IPS-NIHi7 (cell line): ENCODE measurements around the gene HPS3.

Source experiments
- DNase-seq: peaks from one replicate; pipeline ENCODE4 v3.0.0; 2012; ENCODE audit warnings: mixed read lengths; ENCODE audit errors: extremely low spot score

The HPS3 gene

DNA sequence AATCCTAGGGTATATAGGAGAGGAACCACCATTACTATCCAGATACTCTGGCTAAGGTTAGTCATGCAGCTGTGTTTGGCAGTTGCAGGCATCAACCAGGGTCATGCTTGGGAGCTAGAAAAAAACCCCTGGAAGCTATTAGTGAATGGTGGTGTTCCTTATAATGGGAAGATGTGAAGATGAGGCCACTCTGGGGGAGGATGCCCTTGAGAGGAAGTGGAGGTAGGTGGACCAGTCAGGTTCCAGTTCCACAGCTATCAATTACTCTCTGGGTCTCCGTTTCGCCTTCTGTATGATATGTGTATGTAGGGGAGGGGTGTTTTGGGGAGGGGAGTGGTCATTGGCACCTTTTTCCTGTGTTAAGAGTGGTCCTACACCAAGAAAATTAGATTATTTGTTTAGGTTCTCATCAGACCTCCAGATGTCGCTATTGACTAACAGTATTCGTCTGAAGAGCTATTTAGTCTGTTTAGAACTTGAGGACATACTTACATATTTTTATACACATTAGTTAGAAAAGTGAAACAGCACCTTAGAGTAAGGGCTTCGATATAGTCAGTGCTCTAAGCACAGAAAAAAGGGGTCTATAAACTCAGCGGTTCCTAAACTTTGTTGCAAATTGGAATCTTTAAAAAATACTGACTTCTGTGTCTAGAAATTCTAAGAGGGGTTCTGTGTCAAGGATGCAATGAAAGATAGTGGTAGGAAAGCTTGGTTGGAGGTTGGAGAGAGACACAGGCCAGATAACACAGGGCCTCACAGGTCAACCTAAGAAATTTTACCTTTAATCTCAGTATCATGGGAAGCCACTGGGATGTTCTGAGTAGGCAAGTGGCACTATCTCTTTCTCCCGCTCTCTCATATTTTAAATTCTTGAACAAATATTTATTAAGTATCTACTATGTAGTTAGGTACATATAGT, 9.1 kb upstream of the HPS3 start:
- DNase-seq: peak; percentile 70

DNA sequence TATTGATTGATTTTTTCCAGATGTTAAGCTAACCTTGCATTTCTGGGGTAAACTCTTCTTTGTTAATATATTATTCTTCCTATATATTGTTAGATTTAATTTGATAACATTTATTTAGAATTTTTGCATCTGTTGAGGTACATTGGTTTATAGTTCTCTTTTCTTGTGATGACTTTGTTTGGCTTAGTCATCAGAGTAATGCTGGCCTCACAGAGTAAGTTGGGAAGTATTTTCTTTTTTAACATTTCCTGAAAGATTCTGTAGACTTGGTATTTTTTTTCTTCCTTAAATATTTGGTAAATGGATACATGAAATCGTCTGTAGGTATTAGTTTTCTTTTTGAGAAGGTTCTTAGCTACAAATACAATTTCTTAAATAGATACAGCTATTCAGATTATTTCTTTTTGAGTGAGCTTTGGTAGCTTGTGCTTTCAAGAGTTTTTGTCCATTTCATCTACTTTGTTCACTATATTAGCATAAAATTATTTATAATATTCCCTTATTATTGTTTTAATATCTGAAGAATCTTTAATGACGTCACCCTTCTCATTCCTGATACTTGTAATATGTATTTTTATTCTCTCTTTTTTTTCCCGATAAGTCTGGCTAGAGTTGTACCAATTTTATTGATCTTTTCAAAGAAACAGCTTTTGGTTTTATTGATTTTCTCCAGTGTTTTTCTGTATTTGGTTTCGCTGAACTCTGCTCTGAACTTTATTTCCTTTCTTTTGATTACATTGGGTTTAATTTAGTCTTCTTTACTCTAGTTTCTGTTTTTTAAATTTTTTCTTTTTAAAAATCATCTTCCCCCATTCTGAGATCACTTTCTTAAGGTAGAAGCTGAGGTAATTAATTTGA, 6.5 kb upstream of the HPS3 start:
- DNase-seq: no peak

DNA sequence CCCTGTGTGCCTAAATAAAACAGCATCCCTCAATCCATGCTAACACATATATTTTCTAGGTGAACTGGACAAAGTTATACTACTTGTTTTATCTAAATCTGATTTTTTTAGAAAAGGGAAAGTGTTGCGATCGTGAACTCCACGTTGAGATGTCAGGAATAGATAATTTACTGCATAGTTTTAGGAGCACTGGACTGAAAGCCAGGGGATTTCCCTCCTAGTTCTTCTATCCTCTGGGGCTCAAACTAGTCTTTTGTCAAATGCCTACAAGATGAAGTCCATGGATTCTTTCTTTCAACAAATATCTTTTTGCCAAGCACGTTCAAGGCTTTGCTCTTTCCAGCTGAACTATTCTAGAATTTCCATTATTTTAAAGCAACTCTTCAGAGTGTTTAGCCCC, 617 bp upstream of the HPS3 start:
- no peak for DNase-seq

DNA sequence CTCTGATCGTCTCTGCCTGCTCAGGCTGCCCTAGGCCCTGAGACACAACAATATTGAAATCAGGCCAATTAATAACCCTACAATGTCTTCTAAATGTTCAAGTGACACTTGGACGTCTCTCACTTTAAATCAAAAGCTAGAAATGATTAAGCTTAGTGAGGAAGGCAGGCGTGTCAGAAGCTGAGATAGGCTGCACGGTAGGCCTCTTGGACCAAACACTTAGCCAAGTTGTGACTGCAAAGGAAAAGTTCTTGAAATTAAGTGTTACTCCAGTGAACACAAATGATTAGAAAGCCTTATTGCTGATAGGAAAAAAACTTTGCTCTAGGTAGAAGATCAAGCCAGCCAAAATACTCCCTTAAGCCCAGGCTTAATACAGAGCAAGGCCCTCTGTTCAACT, 2.2 kb downstream of the HPS3 start:
- DNase-seq: no peak

DNA sequence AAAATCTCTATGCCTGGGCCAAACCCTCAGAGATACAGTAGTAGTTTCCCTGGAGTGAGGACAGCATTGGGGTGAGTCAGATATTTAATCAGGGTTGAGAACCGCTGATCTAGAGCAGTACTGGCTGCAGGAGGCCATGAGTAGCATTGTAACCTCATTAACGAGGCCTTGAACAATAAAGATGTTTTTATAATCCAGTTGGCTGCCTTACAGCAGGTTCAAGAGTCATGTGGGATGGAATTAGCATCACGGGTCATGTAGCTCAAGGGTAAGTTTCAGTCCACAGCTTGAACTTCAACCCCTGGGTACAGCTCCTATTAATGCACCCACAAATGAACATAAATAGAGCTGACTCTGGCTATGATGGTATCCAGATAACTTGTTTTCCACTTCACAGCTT, 5.1 kb downstream of the HPS3 start:
- no peak for DNase-seq

DNA sequence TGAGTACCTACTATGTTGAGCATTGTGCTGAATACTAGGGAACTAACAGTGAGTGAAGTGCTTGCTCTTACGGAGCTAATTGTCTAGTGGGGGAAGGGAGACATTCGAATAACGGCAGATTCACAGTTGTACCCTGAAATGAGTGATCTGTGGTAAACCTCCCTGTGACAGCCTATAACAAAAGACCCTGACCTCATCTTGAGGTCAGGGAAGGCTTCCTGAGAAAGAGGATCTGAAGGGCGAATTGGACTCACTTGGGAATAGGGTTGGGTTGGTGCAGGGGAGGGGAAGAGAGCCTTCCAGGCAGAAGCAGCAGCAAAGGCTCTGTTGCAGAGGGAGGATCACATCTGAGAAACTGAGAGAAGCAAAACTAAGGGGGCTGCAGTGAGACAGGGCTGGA, 13.2 kb downstream of the HPS3 start:
- DNase-seq: no peak

DNA sequence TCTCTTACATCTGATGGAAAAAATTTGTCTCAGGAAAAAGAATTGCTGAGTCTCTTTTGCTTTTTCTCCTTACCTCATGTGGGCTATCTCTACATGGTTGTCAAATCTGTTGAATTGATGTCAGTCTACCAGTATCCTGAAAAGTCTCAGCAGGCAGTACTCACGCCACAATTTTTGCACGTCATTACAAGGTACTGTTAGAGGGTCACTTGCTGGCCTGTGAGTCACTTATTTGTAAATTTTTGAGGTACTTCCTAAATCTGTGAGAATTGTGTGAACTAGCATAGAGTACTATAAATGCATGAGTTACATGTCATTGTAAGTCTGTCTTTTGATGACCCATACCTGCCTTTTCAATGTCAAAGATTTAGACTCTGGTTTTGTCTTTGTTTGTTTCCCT, 15.9 kb downstream of the HPS3 start:
- DNase-seq: no peak

DNA sequence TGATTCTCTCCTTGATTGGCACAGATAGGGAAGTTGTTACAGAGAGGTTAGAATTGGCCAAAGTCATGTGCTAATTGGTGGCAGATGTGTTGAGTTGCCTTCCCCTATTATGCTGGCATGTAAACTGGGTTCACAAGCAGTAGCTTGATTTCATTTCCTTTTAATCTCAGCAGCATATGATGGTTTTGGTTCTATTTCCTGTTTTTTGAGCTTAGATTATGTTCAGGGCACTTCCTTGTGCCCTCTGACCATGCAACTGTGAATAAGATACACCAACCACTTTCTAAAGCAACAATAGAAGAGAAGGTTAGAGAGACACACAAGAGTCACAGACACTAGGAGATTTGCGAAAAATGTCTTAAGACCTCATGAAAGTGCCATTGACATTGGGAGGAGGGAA, 16.5 kb downstream of the HPS3 start:
- DNase-seq: no peak

DNA sequence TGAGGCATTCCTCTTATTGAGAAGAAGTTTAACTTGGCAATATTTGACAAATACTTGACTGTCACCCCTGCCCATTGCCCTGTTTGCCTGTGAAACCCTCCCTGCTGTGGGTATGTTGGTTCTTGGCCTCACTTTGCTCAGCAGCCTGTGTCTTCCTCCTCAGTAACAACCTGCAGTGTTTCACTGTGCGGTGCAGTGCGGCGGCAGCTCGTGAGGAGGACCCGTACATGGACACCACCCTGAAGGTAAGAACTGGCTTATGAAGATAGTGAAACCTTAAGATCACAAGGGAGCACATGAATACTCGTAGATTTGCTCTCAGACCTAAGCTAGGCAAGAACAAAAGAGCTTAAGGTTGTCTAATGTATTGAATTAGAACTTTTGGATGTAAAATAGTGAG, 21.0 kb downstream of the HPS3 start:
- DNase-seq: no peak

DNA sequence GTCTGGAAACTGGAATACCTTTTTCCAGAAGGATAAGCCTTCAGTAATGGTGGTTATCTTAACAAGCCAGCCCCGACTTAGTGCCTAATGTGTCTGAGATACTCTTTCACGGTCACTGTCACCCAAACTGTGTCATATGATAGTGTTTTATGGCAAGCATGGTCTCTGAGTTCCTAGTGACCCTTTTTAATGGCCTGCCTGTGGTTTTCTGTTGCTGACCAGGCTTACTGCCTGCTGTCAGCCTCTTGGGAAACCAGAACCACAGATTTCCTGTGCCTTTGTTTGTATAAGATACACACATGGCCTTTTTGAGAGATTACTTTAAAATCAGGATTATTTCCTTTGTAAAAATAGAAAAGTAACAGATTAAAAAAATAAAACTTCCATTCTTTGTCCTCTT, 22.4 kb downstream of the HPS3 start:
- no peak for DNase-seq

DNA sequence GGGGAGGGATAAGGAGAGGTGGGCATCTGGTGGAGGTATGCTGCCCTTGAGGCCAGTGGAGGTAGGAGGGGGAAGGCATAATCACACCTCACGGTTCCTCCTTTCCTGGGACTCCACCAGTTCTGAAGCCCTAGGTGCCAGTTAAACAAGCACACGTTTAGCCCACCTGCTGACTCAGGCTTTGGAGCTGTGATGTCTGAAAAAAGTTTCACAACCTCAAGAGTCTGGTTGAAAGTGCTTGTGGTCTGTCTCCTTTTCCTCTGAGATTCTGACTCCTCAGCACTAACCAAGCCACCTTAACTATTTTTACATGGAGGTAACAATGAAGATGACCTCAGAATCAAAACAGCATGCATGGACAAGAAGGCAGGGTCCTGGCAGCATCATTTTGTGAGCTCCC, 23.0 kb downstream of the HPS3 start:
- DNase-seq: no peak

DNA sequence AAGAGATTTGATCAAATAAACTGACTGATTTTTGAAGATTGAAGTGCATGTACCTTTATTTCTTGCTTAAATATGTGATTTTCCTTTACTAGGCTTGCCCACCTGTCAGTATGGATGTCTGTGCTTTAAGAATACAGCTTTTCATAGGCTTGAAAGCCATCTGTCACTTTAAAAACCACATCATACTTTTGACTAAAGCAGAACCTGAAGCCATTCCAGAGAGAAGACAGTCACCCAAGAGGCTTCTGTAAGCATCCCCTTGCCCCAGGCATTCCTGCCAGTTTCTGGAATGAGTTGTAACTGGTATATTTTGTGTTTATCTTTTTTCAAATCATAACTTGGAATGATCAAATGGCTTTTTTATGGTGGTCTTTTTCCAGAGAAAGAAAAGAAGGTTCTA, 24.0 kb downstream of the HPS3 start:
- DNase-seq: no peak

DNA sequence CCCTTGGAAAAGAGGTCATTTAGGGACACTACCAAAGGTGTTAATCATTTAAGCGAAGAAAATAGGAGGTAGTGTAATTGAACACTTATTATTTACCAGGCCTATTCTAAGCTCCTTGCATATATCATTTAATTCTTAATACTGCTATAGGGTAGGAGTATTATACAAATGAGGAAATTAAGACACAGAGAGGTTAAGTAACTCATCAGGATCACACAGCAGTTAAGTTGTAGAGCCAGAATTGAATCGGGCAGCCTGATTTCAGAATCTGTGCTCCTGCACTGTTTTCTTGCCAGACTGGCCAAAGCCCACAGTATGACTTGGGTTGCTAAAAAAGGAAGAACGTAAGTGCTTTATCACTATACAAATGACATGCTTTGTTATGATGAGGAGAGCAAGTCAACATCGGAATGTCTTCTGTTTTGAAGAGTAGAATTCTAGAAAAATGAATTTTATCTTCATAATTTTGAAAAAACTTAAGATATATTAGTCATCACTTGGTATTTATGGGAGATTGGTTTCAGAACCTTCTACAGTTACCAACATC, 31.4 kb downstream of the HPS3 start:
- no peak for DNase-seq

DNA sequence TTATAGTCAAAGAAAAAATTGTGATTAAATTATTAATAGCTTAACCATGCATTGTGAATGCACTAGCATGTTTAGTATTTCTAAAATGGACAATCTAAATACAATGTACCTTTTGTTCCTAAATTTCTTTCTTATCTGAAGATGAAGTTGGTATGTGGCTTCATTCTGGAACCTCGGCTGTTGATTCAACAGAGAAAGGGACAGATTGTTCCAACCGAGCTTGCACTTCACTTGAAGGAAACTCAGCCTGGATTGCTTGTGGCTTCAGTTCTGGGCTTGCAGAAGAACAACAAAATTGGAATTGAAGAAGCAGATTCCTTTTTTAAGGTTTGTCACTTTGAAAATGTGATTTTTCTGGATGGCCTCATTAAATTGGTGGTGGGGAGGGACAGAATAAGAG, 32.6 kb downstream of the HPS3 start:
- no peak for DNase-seq

DNA sequence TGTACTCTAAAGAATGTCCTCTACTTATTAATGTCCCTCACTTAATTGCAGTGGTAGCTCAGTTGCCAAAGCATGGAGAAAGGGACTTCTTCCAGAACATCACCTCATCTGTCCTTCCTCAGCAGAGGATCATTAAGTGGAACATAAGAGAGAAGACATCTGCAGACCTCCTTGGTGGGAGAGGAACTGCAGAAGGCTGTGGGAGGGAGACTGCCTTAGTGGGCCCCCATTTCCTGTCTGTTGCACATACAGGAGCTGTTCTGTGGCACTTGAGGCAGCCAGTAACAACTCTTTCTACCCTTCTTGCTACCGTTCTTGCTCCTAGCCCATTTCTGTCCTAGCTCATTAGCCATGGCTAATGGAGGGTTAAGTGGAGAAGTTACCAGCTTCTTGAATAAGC, 33.6 kb downstream of the HPS3 start:
- DNase-seq: no peak

DNA sequence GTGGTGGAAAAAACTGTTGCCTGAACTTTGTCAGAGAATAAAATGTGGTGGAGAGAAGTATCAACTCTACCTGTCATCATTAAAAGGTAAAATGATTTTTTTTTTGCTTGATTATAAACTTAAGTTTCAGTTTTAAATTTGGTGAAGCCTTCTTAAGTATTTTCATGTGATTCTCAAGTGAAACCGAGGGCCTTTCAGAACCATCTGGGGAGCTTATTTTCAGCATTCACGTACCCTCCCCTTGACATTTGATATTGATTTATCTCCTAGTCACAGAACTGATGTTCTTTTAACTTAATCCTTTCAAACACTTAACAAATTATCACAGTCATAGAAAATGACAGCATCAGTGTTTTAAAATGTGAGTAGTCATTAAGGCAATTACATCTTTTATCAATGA, 38.5 kb downstream of the HPS3 start:
- DNase-seq: no peak

DNA sequence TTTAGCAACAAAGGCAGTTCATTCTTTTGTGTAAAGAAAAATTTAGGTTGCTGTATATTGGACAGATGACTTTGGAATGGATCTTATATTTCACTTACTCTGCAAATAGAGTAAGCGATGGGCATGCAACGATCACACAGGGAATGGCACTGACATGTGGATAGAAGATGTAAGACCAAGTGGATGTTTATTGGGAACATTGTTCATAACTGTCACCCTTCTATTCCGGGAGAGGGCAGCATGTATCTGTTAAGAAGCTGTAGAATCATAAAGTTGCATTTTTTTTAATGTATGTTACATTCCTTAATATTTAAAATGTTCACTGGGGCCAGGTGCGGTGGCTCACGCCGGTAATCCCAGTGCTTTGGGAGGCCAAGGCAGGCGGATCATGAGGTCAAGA, 41.2 kb downstream of the HPS3 start:
- no peak for DNase-seq

DNA sequence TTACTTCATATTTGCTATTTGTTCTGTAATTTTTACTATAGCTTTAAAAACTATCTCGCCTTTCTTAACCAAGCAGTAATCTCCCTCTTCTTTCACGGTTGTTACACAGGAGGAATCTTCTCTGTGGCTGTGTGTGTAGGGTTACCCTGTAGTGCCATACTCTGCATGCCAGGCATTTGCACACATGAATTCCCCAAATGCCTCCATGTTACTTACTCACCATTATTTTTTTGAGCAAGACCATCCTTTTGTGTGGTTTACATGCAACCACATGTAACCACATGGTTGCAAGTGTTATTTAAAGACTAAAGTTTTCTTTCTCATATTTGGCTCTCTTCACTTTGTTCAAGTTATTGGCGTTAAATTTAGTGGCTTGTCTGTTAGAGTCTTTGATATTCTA, 45.5 kb downstream of the HPS3 start:
- no peak for DNase-seq

DNA sequence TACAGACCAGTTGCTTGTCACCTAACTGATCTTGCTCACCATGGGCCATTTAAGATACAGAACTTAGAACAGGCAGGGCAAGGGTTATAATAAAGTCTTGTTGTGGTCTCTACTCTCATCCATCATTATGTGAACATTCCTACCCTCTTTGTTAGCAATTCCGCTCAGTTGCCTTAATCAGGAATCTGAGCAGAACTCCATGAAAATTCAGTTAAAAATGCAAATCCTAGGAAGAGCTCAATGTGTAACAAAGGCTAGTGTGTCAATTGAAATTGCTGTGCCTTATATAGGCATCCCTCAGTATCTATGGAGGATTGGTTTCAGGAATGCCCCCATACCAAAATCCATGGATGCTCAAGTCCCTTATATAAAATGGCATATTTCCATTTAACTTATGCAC, 47.7 kb downstream of the HPS3 start:
- DNase-seq: no peak

DNA sequence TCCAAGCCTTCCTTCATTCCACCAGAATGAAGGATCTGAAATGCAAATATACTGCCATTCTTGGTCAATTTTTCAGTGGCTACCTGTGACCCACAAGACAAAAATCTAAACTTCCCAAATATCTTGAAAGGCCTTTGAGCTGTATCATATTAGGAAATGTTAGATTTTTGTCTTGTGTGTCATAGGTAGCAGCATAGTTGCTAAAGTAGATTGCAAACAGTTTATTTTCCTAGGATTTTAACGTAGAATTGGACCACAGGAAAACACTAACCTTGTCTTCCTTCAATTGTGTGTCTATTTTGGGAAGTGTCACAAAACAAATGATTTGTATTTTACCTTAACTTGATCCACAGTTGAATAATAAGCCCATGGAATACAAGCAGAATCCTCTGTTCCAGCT, 49.8 kb downstream of the HPS3 start:
- no peak for DNase-seq

DNA sequence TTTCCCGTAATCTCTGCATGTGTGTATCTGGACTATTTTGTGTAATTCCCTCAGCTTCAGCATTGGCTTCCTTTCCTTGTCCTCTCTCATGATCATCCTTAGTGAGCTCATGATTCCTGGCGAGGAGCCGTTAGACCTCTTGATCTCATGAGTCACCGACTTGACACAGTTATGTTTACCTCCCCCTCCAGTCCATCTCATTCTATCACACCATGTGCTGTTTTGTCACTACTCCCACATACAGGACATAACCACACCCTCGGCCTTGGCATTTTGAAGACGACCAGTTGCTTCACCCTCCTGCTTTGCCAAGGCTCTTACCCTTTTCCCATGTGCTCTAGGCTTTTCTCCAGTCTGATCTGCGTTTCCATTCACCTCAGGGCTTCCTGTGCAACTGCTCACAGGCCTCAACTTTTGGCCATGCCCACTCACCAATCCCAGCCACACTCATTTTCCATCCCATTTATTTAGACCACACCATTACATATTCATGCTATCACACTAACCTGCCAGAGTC, 50.7 kb downstream of the HPS3 start:
- DNase-seq: no peak

DNA sequence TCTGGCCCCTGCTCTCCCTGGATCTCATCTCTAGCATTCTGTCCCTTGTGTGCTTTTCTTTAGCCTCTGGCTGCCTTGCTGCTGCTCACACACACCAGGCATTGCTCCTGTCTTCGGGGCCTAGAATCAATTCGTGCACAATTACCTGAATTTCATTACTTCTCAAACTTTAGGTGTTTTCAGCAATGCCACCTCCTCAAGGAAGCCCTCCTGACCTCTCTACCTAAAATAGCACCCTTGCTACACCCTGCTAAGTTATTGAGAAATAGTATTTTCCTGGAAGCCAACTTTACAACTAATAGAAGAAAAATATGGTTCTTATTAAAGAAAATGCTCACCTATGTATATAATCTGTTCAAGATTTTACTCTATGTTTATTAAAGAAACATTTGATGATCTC, 51.7 kb downstream of the HPS3 start:
- DNase-seq: no peak

DNA sequence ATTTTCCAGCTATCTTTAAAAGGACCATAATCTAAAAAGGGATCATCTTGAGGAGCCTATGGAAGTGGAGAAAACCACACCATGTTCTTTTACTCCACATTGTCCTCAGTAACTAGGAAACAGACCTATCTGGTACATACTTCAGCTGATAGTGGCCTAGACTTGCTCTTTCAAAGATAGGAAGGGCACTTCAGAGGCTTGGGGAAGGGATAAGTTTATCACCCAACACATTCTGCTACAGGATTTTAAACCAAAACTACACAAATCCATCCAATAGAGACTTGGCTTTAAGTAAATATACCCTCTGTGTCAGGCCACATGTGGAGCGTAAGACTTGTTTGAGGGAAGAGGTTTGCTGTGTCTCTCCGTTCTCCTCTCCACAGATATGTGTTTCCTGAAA, 56.8 kb downstream of the HPS3 start:
- no peak for DNase-seq
